C4-2B (cell line): ENCODE measurements around the gene AMMECR1L.

Experiments used
- CTCF ChIP-seq: fragments of 450-650 bp; conservative IDR thresholded peaks from 2 replicates; pipeline ENCODE4 v1.5.1; 2017; ENCODE audit warnings: mild to moderate bottlenecking
- ZFX ChIP-seq: fragments of 450-650 bp; IDR thresholded peaks from 2 replicates; pipeline ENCODE4 v1.6.1; 2017

- TF ChIP-seq CTCF (no peak), ZFX (no peak)
Observed at GRCh38 chr2:127843677-127844076, 42.1 kb downstream of the AMMECR1L start.
